ENCODE data around the gene PIAS1. TPM values are rescaled to one million over a fixed set of nuclear protein-coding genes. Genes with fewer than 3 reads are reported as not detected.

The PIAS1 gene
- total and polyA plus RNA-seq, 9 of the 15 experiments (the other 6 are each of a cell fraction or from before 2014, with no cell fraction given): 18.0 to 59.1 (median 28.5) TPM

DNA sequence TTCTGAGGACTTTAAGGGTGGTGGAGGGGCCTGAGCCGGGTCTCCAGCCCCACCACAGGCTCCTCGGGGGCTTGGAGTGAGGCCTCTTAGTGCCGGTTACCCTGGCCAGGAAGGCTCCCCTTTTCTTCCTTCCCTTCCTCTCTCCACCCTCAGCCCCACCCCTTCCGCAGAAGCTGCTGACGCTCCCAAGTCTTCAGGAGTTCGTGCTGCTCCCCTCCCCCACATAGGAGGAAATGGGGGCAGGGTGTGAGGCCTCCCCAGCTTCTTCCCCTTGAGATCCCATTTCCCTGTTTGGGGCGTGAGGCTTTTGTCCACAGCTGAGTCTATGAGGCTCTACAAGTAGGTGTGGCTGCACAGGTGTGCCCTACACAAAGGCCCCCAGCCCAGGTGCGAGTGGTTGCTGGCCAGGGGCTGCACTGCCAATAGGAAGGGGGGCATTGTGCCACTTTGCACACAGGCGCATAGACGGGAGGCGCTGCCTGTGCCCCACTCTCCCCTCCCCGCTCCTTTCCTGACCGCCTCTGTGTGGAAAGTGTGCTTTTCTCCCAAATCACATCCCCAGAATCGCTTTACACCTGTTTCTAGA, 151.9 kb downstream of the PIAS1 start (continued):
- TF ChIP-seq, protein P1, sequence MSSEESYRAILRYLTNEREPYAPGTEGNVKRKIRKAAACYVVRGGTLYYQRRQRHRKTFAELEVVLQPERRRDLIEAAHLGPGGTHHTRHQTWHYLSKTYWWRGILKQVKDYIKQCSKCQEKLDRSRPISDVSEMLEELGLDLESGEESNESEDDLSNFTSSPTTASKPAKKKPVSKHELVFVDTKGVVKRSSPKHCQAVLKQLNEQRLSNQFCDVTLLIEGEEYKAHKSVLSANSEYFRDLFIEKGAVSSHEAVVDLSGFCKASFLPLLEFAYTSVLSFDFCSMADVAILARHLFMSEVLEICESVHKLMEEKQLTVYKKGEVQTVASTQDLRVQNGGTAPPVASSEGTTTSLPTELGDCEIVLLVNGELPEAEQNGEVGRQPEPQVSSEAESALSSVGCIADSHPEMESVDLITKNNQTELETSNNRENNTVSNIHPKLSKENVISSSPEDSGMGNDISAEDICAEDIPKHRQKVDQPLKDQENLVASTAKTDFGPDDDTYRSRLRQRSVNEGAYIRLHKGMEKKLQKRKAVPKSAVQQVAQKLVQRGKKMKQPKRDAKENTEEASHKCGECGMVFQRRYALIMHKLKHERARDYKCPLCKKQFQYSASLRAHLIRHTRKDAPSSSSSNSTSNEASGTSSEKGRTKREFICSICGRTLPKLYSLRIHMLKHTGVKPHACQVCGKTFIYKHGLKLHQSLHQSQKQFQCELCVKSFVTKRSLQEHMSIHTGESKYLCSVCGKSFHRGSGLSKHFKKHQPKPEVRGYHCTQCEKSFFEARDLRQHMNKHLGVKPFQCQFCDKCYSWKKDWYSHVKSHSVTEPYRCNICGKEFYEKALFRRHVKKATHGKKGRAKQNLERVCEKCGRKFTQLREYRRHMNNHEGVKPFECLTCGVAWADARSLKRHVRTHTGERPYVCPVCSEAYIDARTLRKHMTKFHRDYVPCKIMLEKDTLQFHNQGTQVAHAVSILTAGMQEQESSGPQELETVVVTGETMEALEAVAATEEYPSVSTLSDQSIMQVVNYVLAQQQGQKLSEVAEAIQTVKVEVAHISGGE (CRISPR knock-in tag; IDR thresholded peaks at IDR 0.05): peak in 1 of 3 experiments; percentile 62; a peak in 2 of 6 replicates
- TF ChIP-seq ETV6 (IDR thresholded peaks at IDR 0.05; ENCODE audit: borderline replicate concordance in 1 of 2, low read depth in 2 of 2, low read length in 1 of 2) (peak in 1 of 2 experiments; percentile 56; a peak in 1 of 4 replicates), ETV6 (CRISPR knock-in tag; IDR thresholded peaks at IDR 0.05; ENCODE audit: borderline replicate concordance) (no peak), NRF1 (conservative IDR thresholded peaks at IDR 0.05 in 1 of 2, IDR thresholded peaks at IDR 0.05 in 1 of 2) (0 out of 4 replicates have a peak, but pooled peaks of 1 of the 2 experiments have one; percentile 11), RB1 (IDR thresholded peaks at IDR 0.05; ENCODE audit: low read depth) (no peak), ELF1 (tag; IDR thresholded peaks at IDR 0.05) (peak; percentile 49; the same call in 1 of the 2 replicates), ZNF707 (CRISPR knock-in tag; conservative IDR thresholded peaks at IDR 0.05) (no peak), HDGF (IDR thresholded peaks at IDR 0.05) (no peak), SPI1 (IDR thresholded peaks at IDR 0.05; ENCODE audit: borderline replicate concordance, low read depth, low read length) (peak; percentile 57; the same call in 1 of the 2 replicates), POLR2G (IDR thresholded peaks at IDR 0.05; ENCODE audit: low read depth, low read length) (peak; percentile 50; the same call in 1 of the 2 replicates), PHB2 (IDR thresholded peaks at IDR 0.05; ENCODE audit: low read depth) (no peak)
- TF ChIP-seq, protein P2, sequence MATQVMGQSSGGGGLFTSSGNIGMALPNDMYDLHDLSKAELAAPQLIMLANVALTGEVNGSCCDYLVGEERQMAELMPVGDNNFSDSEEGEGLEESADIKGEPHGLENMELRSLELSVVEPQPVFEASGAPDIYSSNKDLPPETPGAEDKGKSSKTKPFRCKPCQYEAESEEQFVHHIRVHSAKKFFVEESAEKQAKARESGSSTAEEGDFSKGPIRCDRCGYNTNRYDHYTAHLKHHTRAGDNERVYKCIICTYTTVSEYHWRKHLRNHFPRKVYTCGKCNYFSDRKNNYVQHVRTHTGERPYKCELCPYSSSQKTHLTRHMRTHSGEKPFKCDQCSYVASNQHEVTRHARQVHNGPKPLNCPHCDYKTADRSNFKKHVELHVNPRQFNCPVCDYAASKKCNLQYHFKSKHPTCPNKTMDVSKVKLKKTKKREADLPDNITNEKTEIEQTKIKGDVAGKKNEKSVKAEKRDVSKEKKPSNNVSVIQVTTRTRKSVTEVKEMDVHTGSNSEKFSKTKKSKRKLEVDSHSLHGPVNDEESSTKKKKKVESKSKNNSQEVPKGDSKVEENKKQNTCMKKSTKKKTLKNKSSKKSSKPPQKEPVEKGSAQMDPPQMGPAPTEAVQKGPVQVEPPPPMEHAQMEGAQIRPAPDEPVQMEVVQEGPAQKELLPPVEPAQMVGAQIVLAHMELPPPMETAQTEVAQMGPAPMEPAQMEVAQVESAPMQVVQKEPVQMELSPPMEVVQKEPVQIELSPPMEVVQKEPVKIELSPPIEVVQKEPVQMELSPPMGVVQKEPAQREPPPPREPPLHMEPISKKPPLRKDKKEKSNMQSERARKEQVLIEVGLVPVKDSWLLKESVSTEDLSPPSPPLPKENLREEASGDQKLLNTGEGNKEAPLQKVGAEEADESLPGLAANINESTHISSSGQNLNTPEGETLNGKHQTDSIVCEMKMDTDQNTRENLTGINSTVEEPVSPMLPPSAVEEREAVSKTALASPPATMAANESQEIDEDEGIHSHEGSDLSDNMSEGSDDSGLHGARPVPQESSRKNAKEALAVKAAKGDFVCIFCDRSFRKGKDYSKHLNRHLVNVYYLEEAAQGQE (IDR thresholded peaks at IDR 0.05; ENCODE audit: borderline replicate concordance): no peak
- TF ChIP-seq, protein P2 (CRISPR knock-in tag; IDR thresholded peaks at IDR 0.05; ENCODE audit: low read depth): no peak
- TF ChIP-seq, protein P3, sequence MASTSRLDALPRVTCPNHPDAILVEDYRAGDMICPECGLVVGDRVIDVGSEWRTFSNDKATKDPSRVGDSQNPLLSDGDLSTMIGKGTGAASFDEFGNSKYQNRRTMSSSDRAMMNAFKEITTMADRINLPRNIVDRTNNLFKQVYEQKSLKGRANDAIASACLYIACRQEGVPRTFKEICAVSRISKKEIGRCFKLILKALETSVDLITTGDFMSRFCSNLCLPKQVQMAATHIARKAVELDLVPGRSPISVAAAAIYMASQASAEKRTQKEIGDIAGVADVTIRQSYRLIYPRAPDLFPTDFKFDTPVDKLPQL (IDR thresholded peaks at IDR 0.05; ENCODE audit: extremely low read depth, insufficient read length): no peak

Measured in K562 (cell line).